Activated CD8-positive, alpha-beta memory T cell treated with anti-CD3 and anti-CD28 coated beads, Interleukin-2, amount 10 ng/mL, durations not matched to agents 7 days and 5 days (primary cell): ENCODE measurements around the gene PDYN. TPM values are rescaled to one million over a fixed set of nuclear protein-coding genes. Genes with fewer than 3 reads are reported as not detected.

Experiments used
- ATAC-seq: fragments of 150-1000 bp; cut with Tn5 transposase; one replicate; pipeline ENCODE4 v1.10.0; 2021; ENCODE audit warnings: moderate library complexity
- CTCF ChIA-PET: fragments of 350-600 bp; sonication (Branson Sonifier 250); formaldehyde crosslinking; loops from one replicate; lab custom pipeline; 2021; ENCODE audit warnings: antibody characterized with exemption; lab: Charles Lee
- DNase-seq: peaks from one replicate; pipeline ENCODE4 v3.0.0-alpha.2; 2020
- H3K27ac Mint-ChIP-seq: one replicate; pipeline ENCODE4 v1.8.0; 2021; ENCODE audit warnings: mild to moderate bottlenecking, mixed read lengths
- H3K27me3 Mint-ChIP-seq: one replicate; pipeline ENCODE4 v1.8.0; 2021; ENCODE audit warnings: mixed read lengths
- H3K36me3 Mint-ChIP-seq: one replicate; pipeline ENCODE4 v1.8.0; 2021; ENCODE audit warnings: mild to moderate bottlenecking, mixed read lengths
- H3K4me1 Mint-ChIP-seq: one replicate; pipeline ENCODE4 v1.8.0; 2021; ENCODE audit warnings: mixed read lengths
- H3K4me3 Mint-ChIP-seq: one replicate; pipeline ENCODE4 v1.8.0; 2021; ENCODE audit warnings: mild to moderate bottlenecking, moderate library complexity, mixed read lengths
- H3K9me3 Mint-ChIP-seq: one replicate; pipeline ENCODE4 v1.8.0; 2022; ENCODE audit warnings: low read depth, mixed read lengths
- total RNA-seq, 2 experiments: library from RNA; stranded (reverse); gene quantifications; one replicate each; pipeline ENCODE4 v1.2.3, GENCODE V29; 2021

Gene PDYN
- total RNA-seq, 2 experiments from 2014 or later, result not detected

DNA sequence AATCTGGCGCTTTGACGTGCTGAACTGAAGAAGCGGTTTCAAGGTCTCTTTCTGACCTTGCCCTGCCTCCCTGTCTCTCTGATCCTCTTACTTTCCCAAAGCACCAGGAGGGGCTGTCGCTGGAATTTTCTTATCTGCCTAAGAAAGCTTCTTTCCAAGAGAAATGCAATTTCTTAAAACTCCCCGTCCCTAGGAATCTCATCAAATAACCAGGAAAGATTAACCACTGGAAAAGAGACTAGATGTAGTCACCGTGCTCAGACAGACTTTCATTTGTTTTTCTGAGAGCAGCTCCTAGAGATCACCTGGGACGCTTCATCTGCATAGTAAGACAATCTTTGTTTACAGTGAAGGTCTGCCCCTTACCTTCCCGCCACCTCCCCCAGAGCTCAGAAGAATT, 38.6 kb downstream of the PDYN start:
- no peak overlapping the region for H3K27ac Mint-ChIP-seq
- no peaks in the 10 kb centered on the region for H3K4me1 Mint-ChIP-seq
- no peak overlapping the region for H3K4me3 Mint-ChIP-seq
- no peak for DNase-seq
- ATAC-seq, result no peak
- H3K36me3 Mint-ChIP-seq, result no peaks in the 10 kb centered on the region
- CTCF ChIA-PET, result interaction anchor here (0.7 kb wide), 1 partner anchor 10 kb away, joined by 3 read pairs; no protein-coding TSS in a partner anchor
- no peaks in the 10 kb centered on the region for H3K9me3 Mint-ChIP-seq
- H3K27me3 Mint-ChIP-seq, result peaks cover 18% of the 10 kb centered on the region

DNA sequence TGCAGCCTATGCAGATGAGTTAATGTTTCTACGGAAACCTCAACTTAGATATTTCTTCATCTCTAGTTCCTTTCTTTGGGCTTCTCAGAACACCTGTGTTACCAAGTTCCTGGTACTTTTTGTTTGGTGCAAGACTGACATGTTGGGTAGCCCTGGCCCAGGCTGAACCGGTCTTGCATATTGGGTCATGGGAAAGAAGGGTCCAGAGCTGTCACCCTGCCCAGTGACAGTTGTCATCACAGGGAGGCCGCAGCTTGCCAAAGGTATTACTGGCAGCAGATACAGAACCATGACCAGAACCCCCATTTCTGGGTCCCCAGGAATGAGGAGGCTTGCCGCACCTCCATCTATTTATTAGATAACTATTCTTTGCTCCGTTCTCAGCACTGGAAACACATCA, 40.2 kb downstream of the PDYN start:
- DNase-seq (no peak), ATAC-seq (no peak)
- CTCF ChIA-PET, result no interaction called here
- H3K9me3 Mint-ChIP-seq, result no peaks in the 10 kb centered on the region
- H3K27ac Mint-ChIP-seq, result no peak overlapping the region
- H3K4me1 Mint-ChIP-seq, result no peaks in the 10 kb centered on the region
- no peaks in the 10 kb centered on the region for H3K36me3 Mint-ChIP-seq
- H3K4me3 Mint-ChIP-seq, result no peak overlapping the region
- H3K27me3 Mint-ChIP-seq, result peaks cover 21% of the 10 kb centered on the region

DNA sequence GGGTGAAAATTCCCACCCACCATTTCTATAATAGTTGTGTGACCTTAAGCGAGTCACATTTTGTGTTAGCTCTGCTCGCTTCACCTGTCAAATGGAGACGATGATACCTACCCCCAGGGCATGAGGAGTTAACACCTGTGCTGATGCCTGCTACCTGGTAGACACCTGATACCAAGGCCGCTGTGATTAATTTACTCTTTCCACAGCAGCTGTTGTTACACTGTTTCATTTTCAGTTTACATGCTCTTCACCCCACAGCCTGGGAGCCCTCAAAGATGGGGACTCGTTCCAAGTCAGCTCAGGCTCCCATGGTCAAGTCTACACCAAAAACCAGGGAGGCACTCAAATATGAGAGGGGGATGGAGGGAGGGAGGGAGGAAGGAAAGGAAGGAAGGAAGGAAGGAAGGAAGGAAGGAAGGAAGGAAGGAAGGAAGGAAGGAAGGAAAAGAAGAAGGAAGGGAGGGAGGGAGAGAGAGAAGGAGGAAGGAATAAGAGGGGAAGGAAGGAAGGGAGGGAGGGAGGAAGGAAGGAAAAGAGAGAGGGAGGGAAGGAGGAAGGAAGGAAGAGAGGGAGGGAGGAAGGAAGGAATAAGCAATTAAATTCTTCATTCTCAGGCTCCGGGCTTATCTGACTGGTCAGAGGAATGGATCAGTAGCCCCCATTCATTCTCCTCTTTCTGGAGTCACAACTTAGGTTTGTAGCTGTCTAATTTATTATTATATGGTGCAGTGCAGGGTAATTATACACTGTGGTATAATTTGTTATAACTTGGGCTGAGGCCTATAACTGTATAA, 40.9 kb downstream of the PDYN start:
- peaks cover 24% of the 10 kb centered on the region for H3K27me3 Mint-ChIP-seq
- no peaks in the 10 kb centered on the region for H3K4me1 Mint-ChIP-seq
- no peak overlapping the region for H3K4me3 Mint-ChIP-seq
- no peak for DNase-seq
- ATAC-seq, result no peak
- no peak overlapping the region for H3K27ac Mint-ChIP-seq
- H3K9me3 Mint-ChIP-seq, result no peaks in the 10 kb centered on the region
- CTCF ChIA-PET, result interaction anchor here (1.5 kb wide), 1 partner anchor 219 kb away, joined by 4 read pairs; no protein-coding TSS in a partner anchor
- no peaks in the 10 kb centered on the region for H3K36me3 Mint-ChIP-seq

DNA sequence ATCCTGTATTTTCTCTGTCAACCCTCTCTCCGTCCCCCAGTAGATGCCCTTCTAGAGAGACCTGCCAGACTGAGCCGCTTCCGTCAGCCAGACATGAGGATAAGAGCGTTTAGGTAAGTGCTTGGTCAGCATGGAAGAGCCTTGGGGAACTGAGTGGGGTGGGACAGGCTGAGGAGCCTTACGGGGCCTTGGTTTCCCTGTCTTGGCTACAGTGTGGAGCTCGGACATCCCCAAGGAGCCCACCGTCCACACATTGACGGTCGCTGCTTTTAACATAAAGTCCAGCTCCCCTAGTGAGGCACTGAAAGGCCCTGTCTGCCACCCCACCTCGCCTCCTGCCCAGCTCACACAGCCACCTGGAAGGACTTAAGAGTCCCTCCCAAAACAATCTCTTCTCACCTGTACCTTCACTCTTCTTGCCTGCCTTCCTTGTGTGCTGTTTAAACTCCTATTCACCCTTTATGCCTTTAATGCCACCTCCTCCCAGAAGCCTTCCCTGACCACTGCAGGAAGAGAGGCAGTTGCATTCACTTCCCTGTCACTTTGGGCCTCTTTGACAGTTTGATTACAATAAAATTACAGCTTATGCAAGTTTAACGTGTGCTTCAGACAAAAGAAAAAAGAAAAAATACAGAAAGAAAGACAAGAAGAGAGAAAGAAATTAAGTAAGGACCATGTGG, 42.3 kb downstream of the PDYN start:
- Mint-ChIP-seq H3K4me3 (no peak overlapping the region), H3K9me3 (no peaks in the 10 kb centered on the region), H3K27me3 (peaks cover 30% of the 10 kb centered on the region), H3K36me3 (no peaks in the 10 kb centered on the region), H3K4me1 (no peaks in the 10 kb centered on the region), H3K27ac (no peak overlapping the region)
- DNase-seq (no peak), ATAC-seq (no peak)
- CTCF ChIA-PET, result interaction anchor here (1.5 kb wide), 1 partner anchor 221 kb away, joined by 4 read pairs; no protein-coding TSS in a partner anchor

DNA sequence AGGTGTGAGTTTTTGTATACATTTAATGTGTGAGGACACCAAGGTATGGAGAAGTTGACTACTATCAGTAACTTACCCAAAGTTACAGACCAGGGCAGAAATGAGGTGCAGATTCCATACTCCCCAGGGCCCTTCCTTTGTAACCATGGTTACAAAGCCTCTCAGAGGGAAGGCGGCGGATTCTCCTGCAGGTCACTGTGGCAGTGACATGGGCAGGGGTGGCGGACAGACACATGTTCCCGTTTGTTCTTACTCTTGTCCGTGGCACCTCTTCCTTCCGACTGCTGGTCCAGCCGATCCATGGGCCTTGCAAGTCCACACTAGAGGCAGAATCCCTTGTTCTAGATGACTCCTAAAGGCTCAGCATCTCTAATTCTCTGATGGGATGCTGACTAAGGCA, 43.0 kb downstream of the PDYN start:
- peaks cover 32% of the 10 kb centered on the region for H3K27me3 Mint-ChIP-seq
- CTCF ChIA-PET, result no interaction called here
- H3K9me3 Mint-ChIP-seq, result no peaks in the 10 kb centered on the region
- no peak for DNase-seq
- H3K27ac Mint-ChIP-seq, result no peak overlapping the region
- H3K4me3 Mint-ChIP-seq, result no peak overlapping the region
- no peaks in the 10 kb centered on the region for H3K4me1 Mint-ChIP-seq
- no peaks in the 10 kb centered on the region for H3K36me3 Mint-ChIP-seq
- no peak for ATAC-seq

DNA sequence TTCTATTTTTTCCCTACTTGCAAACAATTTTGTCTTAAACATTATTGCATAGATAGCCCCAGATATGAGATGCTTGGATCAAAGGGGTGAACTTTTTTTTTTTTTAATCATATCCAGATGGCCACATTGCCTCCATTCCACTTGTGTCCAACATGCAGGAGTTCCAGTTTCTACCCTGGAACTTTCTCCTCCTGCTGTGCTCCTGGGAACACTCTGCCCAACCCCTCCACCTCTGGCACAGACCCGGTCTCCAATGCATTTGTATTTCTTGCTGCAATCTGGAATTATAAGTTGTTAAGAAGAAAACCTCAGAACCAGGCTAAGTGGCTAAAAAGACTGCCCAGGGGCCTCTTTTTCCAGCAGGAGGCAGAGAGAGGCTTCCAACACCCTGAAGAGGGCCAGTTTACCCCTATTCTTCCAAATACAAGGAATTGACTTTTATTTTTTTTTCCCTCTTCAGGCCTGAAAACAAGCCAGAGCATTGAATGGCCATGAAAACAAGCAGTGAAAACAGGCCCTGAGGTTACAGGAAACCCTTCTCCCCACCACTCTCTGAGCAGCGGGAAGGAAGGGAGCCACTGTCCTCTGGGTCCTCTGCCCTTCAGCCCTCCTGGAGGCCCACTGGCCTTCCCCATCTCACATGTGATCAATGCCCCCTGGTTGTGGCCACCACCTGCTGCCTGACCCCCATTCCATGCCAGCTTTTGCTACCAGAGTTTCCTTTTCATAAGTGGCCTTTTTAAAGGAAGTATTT, 44.3 kb downstream of the PDYN start:
- no peak overlapping the region for H3K27ac Mint-ChIP-seq
- no peaks in the 10 kb centered on the region for H3K36me3 Mint-ChIP-seq
- peaks cover 36% of the 10 kb centered on the region for H3K27me3 Mint-ChIP-seq
- ATAC-seq (no peak), DNase-seq (no peak)
- CTCF ChIA-PET, result no interaction called here
- H3K9me3 Mint-ChIP-seq, result no peaks in the 10 kb centered on the region
- H3K4me3 Mint-ChIP-seq, result no peak overlapping the region
- H3K4me1 Mint-ChIP-seq, result no peaks in the 10 kb centered on the region

DNA sequence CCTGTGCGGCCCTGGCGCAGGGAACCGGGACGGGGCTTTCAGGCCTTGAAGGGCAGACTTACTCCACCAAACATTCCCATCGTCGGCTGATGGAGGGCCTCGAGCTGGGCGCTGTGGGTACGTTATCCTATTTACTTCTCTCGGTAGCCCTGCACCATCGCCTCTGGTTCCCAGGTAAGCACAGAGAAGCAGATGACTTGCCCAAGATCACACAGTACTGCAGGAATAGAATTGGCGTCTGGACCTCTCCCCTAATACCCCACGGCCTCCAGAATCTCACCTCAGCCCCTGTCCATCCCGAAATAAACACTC, 46.4 kb downstream of the PDYN start:
- H3K36me3 Mint-ChIP-seq, result no peaks in the 10 kb centered on the region
- H3K4me3 Mint-ChIP-seq, result no peak overlapping the region
- H3K4me1 Mint-ChIP-seq, result no peaks in the 10 kb centered on the region
- CTCF ChIA-PET, result interaction anchor here (1.4 kb wide), 1 partner anchor 17 kb away, joined by 4 read pairs; no protein-coding TSS in a partner anchor
- DNase-seq, result no peak
- H3K9me3 Mint-ChIP-seq, result no peaks in the 10 kb centered on the region
- H3K27me3 Mint-ChIP-seq, result peaks cover 51% of the 10 kb centered on the region
- no peak overlapping the region for H3K27ac Mint-ChIP-seq
- no peak for ATAC-seq

DNA sequence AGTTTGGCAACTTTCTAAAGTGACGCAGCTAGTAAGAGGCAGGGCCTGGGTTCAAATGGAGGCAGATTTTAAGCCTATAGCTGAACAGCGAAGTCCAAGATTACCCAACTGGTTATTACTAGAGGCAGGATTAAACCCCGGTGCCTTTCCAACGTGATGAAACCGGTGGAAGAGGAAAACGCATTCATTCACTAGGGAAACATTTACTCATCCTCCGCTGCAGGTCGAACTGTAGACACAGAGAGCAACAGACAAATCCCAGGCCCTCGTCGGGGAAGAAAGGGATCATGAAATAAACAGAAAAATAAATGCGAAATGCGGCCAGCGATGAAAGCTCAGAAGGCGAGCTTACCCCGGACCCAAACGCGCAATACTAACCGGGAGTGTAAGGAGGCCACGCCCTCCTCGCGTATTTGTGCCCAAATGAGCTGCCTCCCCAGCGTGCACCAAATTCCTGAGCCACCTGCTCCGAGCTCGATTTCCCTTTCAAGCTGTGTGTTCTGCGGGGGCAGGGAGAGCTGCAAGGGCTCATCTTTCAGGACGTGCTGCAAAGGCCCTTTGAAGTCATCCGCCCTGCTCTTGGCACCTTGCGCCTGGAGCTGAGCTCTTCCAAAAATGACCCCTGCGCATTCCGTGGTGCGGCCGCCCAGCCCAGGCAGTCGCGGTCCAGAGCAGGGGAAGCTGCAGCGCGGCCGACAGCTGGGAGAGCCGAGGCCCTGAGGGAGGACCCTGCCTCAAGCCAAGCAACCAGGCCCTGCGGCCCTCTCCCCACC, 46.9 kb downstream of the PDYN start:
- H3K4me1 Mint-ChIP-seq, result no peaks in the 10 kb centered on the region
- H3K4me3 Mint-ChIP-seq, result no peak overlapping the region
- DNase-seq (no peak), ATAC-seq (no peak)
- H3K27ac Mint-ChIP-seq, result no peak overlapping the region
- no peaks in the 10 kb centered on the region for H3K36me3 Mint-ChIP-seq
- CTCF ChIA-PET, result interaction anchor here (1.4 kb wide), 1 partner anchor 18 kb away, joined by 4 read pairs; no protein-coding TSS in a partner anchor
- H3K9me3 Mint-ChIP-seq, result no peaks in the 10 kb centered on the region
- peaks cover 52% of the 10 kb centered on the region for H3K27me3 Mint-ChIP-seq

DNA sequence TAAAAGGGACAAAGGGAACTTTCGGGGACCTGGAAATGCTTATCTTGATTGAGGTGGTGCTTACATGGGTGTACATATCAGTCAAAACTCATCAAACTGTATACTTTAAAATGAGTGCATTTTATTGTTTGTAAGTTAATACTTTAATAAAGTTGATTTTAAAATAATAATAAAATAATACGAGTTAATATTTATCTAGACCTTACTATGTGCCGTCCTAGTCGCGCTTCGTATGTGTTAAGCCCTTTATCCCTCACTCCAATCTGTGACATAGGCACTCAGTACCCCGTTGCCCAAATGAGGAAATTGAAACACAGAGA, 47.5 kb downstream of the PDYN start:
- Mint-ChIP-seq H3K27ac (no peak overlapping the region), H3K9me3 (no peaks in the 10 kb centered on the region), H3K4me3 (no peak overlapping the region), H3K4me1 (no peaks in the 10 kb centered on the region), H3K36me3 (no peaks in the 10 kb centered on the region), H3K27me3 (peaks cover 52% of the 10 kb centered on the region)
- DNase-seq (no peak), ATAC-seq (no peak)
- CTCF ChIA-PET, result interaction anchor here (1.4 kb wide), 1 partner anchor 19 kb away, joined by 4 read pairs; no protein-coding TSS in a partner anchor

DNA sequence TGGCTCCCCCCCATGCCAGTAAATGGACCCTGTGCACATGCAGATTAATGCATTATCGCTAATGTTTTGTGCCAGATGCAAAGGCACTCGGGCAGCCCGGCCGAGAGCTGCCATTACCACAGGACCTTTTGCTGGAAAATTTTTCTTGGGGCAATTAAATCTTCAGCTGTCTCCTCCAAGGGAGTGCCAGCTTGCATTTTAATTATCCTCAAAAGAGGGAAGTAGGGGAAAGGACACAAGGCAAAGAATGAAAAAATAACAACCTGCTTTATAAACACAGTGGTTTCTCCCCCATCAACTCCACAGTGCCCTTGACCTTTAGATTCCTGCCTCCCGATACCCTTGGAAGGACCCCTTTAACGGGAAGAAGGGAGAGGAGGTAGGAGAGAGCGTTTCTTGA, 48.2 kb downstream of the PDYN start:
- Mint-ChIP-seq H3K4me3 (no peak overlapping the region), H3K27ac (no peak overlapping the region), H3K4me1 (no peaks in the 10 kb centered on the region), H3K36me3 (no peaks in the 10 kb centered on the region), H3K9me3 (no peaks in the 10 kb centered on the region), H3K27me3 (peaks cover 48% of the 10 kb centered on the region)
- ATAC-seq (no peak), DNase-seq (no peak)
- CTCF ChIA-PET, result no interaction called here

DNA sequence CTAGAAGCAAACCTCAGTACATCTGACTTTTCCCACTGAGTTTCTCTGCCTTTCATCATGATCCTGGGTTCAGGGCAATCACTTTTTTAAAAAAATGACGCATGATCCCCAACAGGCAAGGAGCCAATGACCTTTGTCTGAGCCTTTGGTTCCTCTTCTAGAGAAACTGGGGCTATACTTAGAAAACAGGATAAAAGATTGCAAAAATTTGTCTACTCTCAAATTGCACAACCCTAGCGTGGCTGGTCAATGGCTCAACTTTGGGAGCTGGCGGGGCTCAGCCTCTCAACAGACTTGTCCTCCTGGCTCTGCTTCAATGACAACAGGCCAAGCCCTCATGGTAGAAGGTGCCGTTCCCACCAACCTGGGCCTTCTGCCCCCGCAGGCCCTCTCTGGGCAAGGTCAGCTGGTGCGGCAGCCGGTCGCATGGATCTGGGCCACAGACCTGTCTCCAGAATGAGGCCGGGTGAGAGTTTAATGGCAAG, 48.7 kb downstream of the PDYN start:
- no peak for DNase-seq
- Mint-ChIP-seq H3K36me3 (no peaks in the 10 kb centered on the region), H3K4me3 (no peak overlapping the region), H3K27me3 (peaks cover 48% of the 10 kb centered on the region), H3K4me1 (no peaks in the 10 kb centered on the region), H3K9me3 (no peaks in the 10 kb centered on the region), H3K27ac (no peak overlapping the region)
- ATAC-seq, result no peak
- CTCF ChIA-PET, result no interaction called here

DNA sequence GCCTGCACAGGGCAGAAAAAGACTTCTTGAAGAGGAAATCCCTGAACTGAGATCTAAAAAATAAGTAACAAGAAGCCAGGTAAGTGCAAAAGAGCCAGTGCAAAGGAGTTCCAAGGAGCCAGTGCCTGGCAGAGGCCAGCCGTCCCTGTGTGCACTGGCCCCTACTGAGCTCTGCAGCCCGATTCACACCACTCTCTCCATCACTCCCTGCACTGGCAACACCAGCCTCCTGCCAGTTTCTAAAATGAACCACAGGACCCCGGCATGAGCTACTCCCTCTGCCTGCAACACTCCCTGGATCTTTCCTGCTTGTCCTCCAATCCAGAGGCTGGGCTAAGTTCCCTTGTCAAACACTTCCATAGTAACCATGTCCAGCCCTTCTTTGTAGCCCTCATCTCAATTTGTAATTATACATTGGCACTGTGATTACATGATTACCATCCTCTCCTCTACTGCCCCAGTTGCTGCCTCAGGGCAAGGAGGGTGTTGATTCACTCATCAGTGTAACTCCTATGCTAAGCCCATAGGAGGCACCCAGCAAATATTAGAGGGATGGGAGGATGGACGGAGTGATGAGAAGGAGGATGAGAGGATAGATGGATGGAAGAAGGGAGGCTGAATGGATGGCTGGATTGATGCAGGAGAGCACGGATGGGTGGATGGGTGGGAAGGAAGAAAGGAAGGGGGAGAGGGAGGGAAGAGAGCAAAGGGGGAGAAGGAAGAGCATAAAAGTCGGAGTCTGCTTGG, 49.3 kb downstream of the PDYN start:
- peaks cover 44% of the 10 kb centered on the region for H3K27me3 Mint-ChIP-seq
- no peaks in the 10 kb centered on the region for H3K4me1 Mint-ChIP-seq
- no peak overlapping the region for H3K27ac Mint-ChIP-seq
- no peak for ATAC-seq
- no peaks in the 10 kb centered on the region for H3K9me3 Mint-ChIP-seq
- no peak for DNase-seq
- H3K4me3 Mint-ChIP-seq, result no peak overlapping the region
- CTCF ChIA-PET, result no interaction called here
- H3K36me3 Mint-ChIP-seq, result no peaks in the 10 kb centered on the region
